GM19468 (cell line): ENCODE measurements around the gene PDAP1.
A peak's percentile ranks its signal among the peaks of the same experiment; 100 is the strongest.
"Not testable (repeated sequence)": the region's sequence is repeated elsewhere in the genome, so short reads cannot be mapped to it uniquely, and the experiment has no call there.

ENCODE experiments used
- ATAC-seq: cut with Tn5 transposase; IDR thresholded peaks from one replicate; pipeline ENCODE4 v1.9.1; 2021; ENCODE audit warnings: mild to moderate bottlenecking, moderate library complexity, moderate number of reproducible peaks; ENCODE audit not compliant: unreplicated experiment; ENCODE audit errors: extremely low read depth

Gene PDAP1

GRCh38 chr7:99408379-99409191, at the start of gene PDAP1, which contains the start of gene BUD31:
TSS of gene PDAP1 (minus strand) at chr7:99408597. CDS start at chr7:99408548, 49 bp downstream.
TSS of gene BUD31 (plus strand) at chr7:99408969. CDS start at chr7:99411093, 2,124 bp downstream.
- peak; percentile 59 for ATAC-seq

GRCh38 chr7:99457650-99458493, 49.5 kb upstream of the PDAP1 start:
- no peak for ATAC-seq

GRCh38 chr7:99457050-99457649, 48.8 kb upstream of the PDAP1 start:
- ATAC-seq, result no peak

- ATAC-seq, result no peak
Observed at GRCh38 chr7:99456288-99456687, 47.9 kb upstream of the PDAP1 start.

- ATAC-seq, result no peak
Observed at GRCh38 chr7:99455874-99456273, 47.5 kb upstream of the PDAP1 start.

- no peak for ATAC-seq
Observed at GRCh38 chr7:99453105-99453504, 44.7 kb upstream of the PDAP1 start.

- no peak for ATAC-seq
Observed at GRCh38 chr7:99452541-99452940, 44.1 kb upstream of the PDAP1 start.

- ATAC-seq, result no peak
Observed at GRCh38 chr7:99451936-99452335, 43.5 kb upstream of the PDAP1 start.

- ATAC-seq, result no peak
Observed at GRCh38 chr7:99449326-99449725, 40.9 kb upstream of the PDAP1 start.

- no peak for ATAC-seq
Observed at GRCh38 chr7:99448855-99449254, 40.5 kb upstream of the PDAP1 start.

GRCh38 chr7:99447943-99448342, 39.5 kb upstream of the PDAP1 start:
- ATAC-seq, result no peak

- ATAC-seq, result no peak
Observed at GRCh38 chr7:99446096-99446495, 37.7 kb upstream of the PDAP1 start.

GRCh38 chr7:99440195-99440594, 31.8 kb upstream of the PDAP1 start:
- no peak for ATAC-seq

GRCh38 chr7:99438573-99439480, 30.4 kb upstream of the PDAP1 start, which contains the start of the genes CPSF4 and PTCD1:
TSS of gene CPSF4 (plus strand) at chr7:99438943. CDS start at chr7:99439083, 140 bp downstream.
TSS of gene PTCD1 (minus strand) at chr7:99438798. CDS start at chr7:99435242, 3,556 bp downstream.
- ATAC-seq, result peak; percentile 87

GRCh38 chr7:99437946-99438572, 29.7 kb upstream of the PDAP1 start:
- ATAC-seq, result no peak

- ATAC-seq, result no peak
Observed at GRCh38 chr7:99433158-99433557, 24.8 kb upstream of the PDAP1 start.

GRCh38 chr7:99431756-99432540, 23.6 kb upstream of the PDAP1 start:
- not testable (repeated sequence) for ATAC-seq

- ATAC-seq, result no peak
Observed at GRCh38 chr7:99429756-99430155, 21.4 kb upstream of the PDAP1 start.
